Natural killer cell (primary cell): ENCODE measurements around the gene HSDL2. TPM values are rescaled to one million over a fixed set of nuclear protein-coding genes. Genes with fewer than 3 reads are reported as not detected.

ENCODE experiments used
- ATAC-seq, 3 donors: fragments of 150-1000 bp in 2 of 3; fragments of 200-7000 bp in 1 of 3; cut with Tn5 transposase; 1 replicate in 1 of 3; 2 replicates in 2 of 3; pipeline ENCODE4 v1.10.0; 2021; ENCODE audit warnings: mild to moderate bottlenecking in 2 of 3, moderate library complexity in 2 of 3
- DNase-seq, 2 donors: peaks; one replicate each; pipeline versions ENCODE4 v3.0.0 to v3.0.0-alpha.2; 2013 to 2021; ENCODE audit warnings: mixed read lengths in 1 of 2
- H3K27ac ChIP-seq: one replicate; pipeline ENCODE4 v1.5.1; 2013; ENCODE audit warnings: mild to moderate bottlenecking, low read length
- H3K27me3 ChIP-seq: one replicate; pipeline ENCODE4 v1.6.1; 2013; ENCODE audit warnings: low read length; ENCODE audit not compliant: control insufficient read depth, insufficient read depth
- H3K36me3 ChIP-seq: one replicate; pipeline ENCODE4 v1.6.1; 2013; ENCODE audit warnings: low read length; ENCODE audit not compliant: control insufficient read depth, insufficient read depth
- H3K4me1 ChIP-seq: one replicate; pipeline ENCODE4 v1.6.1; 2013; ENCODE audit warnings: low read length; ENCODE audit not compliant: control insufficient read depth, insufficient read depth
- H3K4me3 ChIP-seq: one replicate; pipeline ENCODE4 v1.5.1; 2013; ENCODE audit warnings: low read length
- H3K9me3 ChIP-seq: one replicate; pipeline ENCODE4 v1.6.1; 2013; ENCODE audit warnings: low read length; ENCODE audit not compliant: control insufficient read depth, insufficient read depth
- H3K27ac Mint-ChIP-seq, 2 donors: one replicate each; pipeline ENCODE4 v1.8.0; 2022; ENCODE audit warnings: mild to moderate bottlenecking in 2 of 2, mixed read lengths in 2 of 2, moderate library complexity in 1 of 2
- H3K27me3 Mint-ChIP-seq, 2 donors: one replicate each; pipeline ENCODE4 v1.8.0; 2022; ENCODE audit warnings: low read depth in 2 of 2, mixed read lengths in 2 of 2
- H3K36me3 Mint-ChIP-seq: one replicate; pipeline ENCODE4 v1.8.0; 2022; ENCODE audit warnings: mixed read lengths
- H3K4me1 Mint-ChIP-seq, 2 donors: one replicate each; pipeline ENCODE4 v1.8.0; 2022; ENCODE audit warnings: mixed read lengths in 2 of 2
- H3K4me3 Mint-ChIP-seq: one replicate; pipeline ENCODE4 v1.8.0; 2022; ENCODE audit warnings: mild to moderate bottlenecking, moderate library complexity, mixed read lengths
- H3K9me3 Mint-ChIP-seq, 2 donors: one replicate each; pipeline ENCODE4 v1.8.0; 2022; ENCODE audit warnings: mixed read lengths in 2 of 2
- CTCF ChIP-seq: fragments of 200-600 bp; IDR thresholded peaks from one replicate; pipeline ENCODE4 v1.8.0; 2022; ENCODE audit warnings: antibody characterized with exemption
- WGBS: methylation state at CpG from one replicate; pipeline ENCODE4 v1.1.7; 2013; ENCODE audit warnings: missing lambda C conversion rate; ENCODE audit not compliant: insufficient coverage; 5-methylcytosine and 5-hydroxymethylcytosine counted together
- intact Hi-C: fragments of 100-400 bp; cut with micrococcal nuclease; formaldehyde crosslinking; loops from one replicate; pipeline ENCODE4 v1.14.2; 2022
- total RNA-seq, 4 donors: library from RNA; stranded (reverse); fragments of 120-200 nt in 1 of 4; gene quantifications; one replicate each; pipeline versions ENCODE4 v1.2.3 to v1.2.4, GENCODE V29; 2013 to 2022

The HSDL2 gene
- total RNA-seq = 10 to 100 TPM in 1 of 3 donors, 1 to 10 TPM in 2; 7.9 to 18.3 (median 8.6) TPM
- 18.3 TPM for total RNA-seq (2013)

- H3K4me1 Mint-ChIP-seq = peaks cover 39 to 48% of the 10 kb centered on the region in 2 donors
- DNase-seq = peak in 1 of 2 donors; percentile 49
- no peaks in the 10 kb centered on the region for H3K27me3 Mint-ChIP-seq
- Histone ChIP-seq H3K4me1 (peaks cover 9% of the 10 kb centered on the region), H3K27me3 (no peaks in the 10 kb centered on the region), H3K27ac (peak within 1 kb of the TSS; percentile 96), H3K36me3 (no peaks in the 10 kb centered on the region), H3K4me3 (peak within 1 kb of the TSS; percentile 98), H3K9me3 (no peaks in the 10 kb centered on the region)
- no peak for TF ChIP-seq CTCF
- peak; percentile 3 to 21 (median 11) for ATAC-seq
- intact Hi-C loops = no loop called here
- H3K9me3 Mint-ChIP-seq = no peaks in the 10 kb centered on the region
- peak within 1 kb of the TSS; percentile 97 to 98 for H3K27ac Mint-ChIP-seq
- WGBS = under 1% methylated on average over 40 of the region's 43 CpGs
- no peaks in the 10 kb centered on the region for H3K36me3 Mint-ChIP-seq
- H3K4me3 Mint-ChIP-seq = peak within 1 kb of the TSS; percentile 100
Measured at GRCh38 chr9:112380102-112380824, at the start of gene HSDL2. HSDL2 (plus strand) TSS chr9:112380108; CDS start chr9:112380164, 56 bp downstream.

GRCh38 chr9:112331674-112331952 is 48.3 kb upstream of the HSDL2 start:
- TF ChIP-seq CTCF = no peak
- WGBS = 33% methylated on average over 4 of the region's 4 CpGs
- peak overlapping the region; percentile 95 for H3K4me3 ChIP-seq
- H3K9me3 Mint-ChIP-seq = no peaks in the 10 kb centered on the region
- ATAC-seq (no peak), DNase-seq (peak in 1 of 2 donors; percentile 30)
- H3K27me3 Mint-ChIP-seq = no peaks in the 10 kb centered on the region
- no peaks in the 10 kb centered on the region for H3K27me3 ChIP-seq
- H3K27ac Mint-ChIP-seq = peak overlapping the region; percentile 90 to 92
- intact Hi-C loops = loop anchor here (5.0 kb wide), 3 partner anchors 386 to 434 kb away; partner anchors contain the start of genes INIP, SNX30 and UGCG
- H3K4me1 Mint-ChIP-seq = peaks cover 51 to 53% of the 10 kb centered on the region in 2 donors
- H3K36me3 ChIP-seq = no peaks in the 10 kb centered on the region
- H3K4me3 Mint-ChIP-seq = peak overlapping the region; percentile 96
- H3K9me3 ChIP-seq = no peaks in the 10 kb centered on the region
- H3K27ac ChIP-seq = no peak overlapping the region
- H3K4me1 ChIP-seq = peaks cover 14% of the 10 kb centered on the region
- no peaks in the 10 kb centered on the region for H3K36me3 Mint-ChIP-seq

- H3K9me3 Mint-ChIP-seq = no peaks in the 10 kb centered on the region
- intact Hi-C loops = loop anchor here (2.0 to 5.0 kb wide), 6 partner anchors 15 to 435 kb away; partner anchors contain the start of genes INIP, KIAA1958, SNX30 and UGCG
- Histone ChIP-seq H3K36me3 (no peaks in the 10 kb centered on the region), H3K27me3 (no peaks in the 10 kb centered on the region), H3K27ac (peak overlapping the region; percentile 97), H3K9me3 (no peaks in the 10 kb centered on the region), H3K4me1 (peaks cover 9% of the 10 kb centered on the region), H3K4me3 (peak overlapping the region; percentile 95)
- ATAC-seq = no peak
- 0% methylated on average over 3 of the region's 4 CpGs for WGBS
- H3K27me3 Mint-ChIP-seq = no peaks in the 10 kb centered on the region
- peak overlapping the region; percentile 96 for H3K4me3 Mint-ChIP-seq
- H3K27ac Mint-ChIP-seq = peak overlapping the region; percentile 90 to 92
- peak in 1 of 2 donors; percentile 33 for DNase-seq
- no peak for TF ChIP-seq CTCF
- H3K36me3 Mint-ChIP-seq = no peaks in the 10 kb centered on the region
- peaks cover 50 to 52% of the 10 kb centered on the region in 2 donors for H3K4me1 Mint-ChIP-seq
Measured at GRCh38 chr9:112332214-112332613, 47.7 kb upstream of the HSDL2 start.
